SKM-1 treated with dmso at 0.1 percent for 144 hours (cell line): ENCODE measurements around the gene MAMDC2.

Experiments
- DNase-seq: peaks from one replicate; lab custom pipeline; 2025; ENCODE audit not compliant: unreplicated experiment; lab: John Stamatoyannopoulos, UW

Gene MAMDC2

DNA sequence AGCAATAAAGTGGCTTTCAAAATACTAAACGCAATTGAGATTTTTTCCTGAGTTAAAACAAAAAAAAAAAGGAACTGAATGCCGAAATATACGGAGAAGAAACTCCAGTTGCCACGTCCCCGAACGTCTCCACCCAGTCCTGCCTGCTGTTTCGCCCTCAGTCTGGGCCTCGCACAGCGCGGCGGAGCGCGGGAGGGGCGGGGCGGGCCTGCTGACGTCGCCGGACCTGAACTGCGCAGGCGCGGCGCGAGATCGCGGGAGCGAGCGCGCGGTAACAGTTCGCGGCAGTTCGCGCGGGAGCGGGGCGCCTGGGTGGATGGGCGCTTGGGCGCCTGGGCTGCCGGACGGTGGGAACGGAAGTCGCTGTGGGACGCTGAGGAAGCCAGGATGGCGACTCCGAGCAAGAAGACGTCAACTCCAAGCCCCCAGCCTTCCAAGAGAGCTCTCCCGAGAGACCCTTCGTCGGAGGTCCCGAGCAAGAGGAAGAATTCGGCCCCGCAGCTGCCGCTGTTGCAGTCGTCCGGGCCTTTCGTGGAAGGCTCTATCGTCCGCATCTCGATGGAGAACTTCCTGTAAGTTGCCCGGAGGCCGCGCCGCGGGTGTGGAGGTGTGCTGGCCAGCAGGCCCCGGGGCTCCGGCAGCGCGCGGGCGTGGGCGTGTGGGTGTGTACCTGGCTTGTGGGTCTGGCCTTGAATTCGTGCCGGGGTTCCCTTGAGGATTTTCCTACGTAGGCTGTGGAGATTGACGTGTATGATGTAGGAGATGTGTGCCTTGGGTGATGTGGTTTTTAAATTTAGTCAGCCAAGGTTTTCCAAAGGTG lies 215.3 kb downstream of the MAMDC2 start, which contains the start of gene SMC5:
SMC5 (plus strand) TSS at position 287 of the 820 bp plus-strand sequence; CDS start at position 388, 101 bp downstream.
- DNase-seq, result peak; percentile 62

- DNase-seq, result no peak
These were observed 215.8 kb downstream of the MAMDC2 start for GRCh38 chr9:70259512-70259802.

DNA sequence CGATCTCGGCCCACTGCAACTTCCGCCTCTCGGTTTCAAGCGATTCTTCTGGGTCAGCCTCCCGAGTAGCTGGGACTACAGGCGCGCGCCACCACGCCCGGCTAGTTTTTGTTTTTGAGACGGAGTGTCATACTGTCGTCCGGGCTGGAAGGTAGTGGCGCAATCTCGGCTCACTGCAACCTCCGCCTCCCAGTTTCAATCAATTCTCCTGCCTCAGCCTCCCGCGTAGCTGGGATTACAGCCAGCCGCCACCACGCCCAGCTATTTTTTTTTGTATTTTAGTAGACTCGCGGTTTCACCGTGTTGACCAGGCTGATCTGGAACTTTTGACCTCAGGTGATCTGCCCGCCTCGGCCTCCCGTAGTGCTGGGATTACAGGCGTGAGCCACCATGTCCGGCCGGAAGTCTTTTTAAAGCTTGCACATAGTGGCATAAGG lies 216.4 kb downstream of the MAMDC2 start:
- no peak for DNase-seq

- no peak for DNase-seq
These were observed 217.0 kb downstream of the MAMDC2 start for GRCh38 chr9:70260606-70261005.

- DNase-seq, result no peak
These were observed 217.7 kb downstream of the MAMDC2 start for GRCh38 chr9:70261131-70261870.

- no peak for DNase-seq
These were observed 218.7 kb downstream of the MAMDC2 start for GRCh38 chr9:70262366-70262765.

GRCh38 chr9:70262948-70263347 lies 219.3 kb downstream of the MAMDC2 start:
- no peak for DNase-seq

DNA sequence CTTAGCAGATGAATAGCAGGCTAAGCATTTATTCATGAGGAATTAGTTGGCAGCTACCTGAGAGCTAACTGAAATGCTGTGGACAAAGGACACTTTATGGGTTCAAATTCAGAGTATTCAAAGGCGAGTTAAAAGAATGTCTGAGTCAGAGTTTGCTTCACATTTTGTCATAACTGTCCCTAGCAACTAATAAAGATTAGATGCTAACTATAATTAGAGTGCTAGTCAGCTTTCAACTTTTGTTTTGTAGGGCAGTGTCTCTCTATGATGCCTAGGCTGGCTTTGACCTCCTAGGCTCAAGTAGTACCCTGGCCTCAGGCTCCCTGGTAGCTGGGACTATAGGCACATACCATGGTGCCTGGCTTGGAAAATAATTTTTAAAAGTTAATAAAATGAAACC lies 219.8 kb downstream of the MAMDC2 start:
- no peak for DNase-seq
